ENCODE measurements around the gene FAM76B. TPM values are rescaled to one million over a fixed set of nuclear protein-coding genes. Genes with fewer than 3 reads are reported as not detected.

FAM76B gene
- total and polyA plus RNA-seq, 9 of the 15 experiments (the other 6 are each of a cell fraction or from before 2014, with no cell fraction given), result 22.5 to 60.0 (median 35.0) TPM

DNA sequence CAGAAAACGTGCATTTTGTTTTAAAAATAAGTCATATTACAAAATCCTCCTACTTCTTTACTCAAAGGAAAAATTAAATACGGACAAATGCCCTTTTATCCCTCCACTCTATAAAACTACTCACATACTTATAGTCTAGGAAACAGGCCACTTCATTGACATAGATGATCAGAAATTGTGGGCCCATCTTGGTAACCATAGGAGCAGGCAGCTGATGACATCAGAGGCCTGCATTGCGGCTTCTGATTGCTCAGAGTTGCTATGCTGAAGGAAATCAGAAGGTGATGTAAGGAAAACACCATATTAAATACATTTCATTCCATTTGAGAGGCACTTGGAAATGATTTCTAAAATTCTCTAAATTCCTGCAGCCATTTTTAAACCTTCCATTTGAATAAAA lies 27.0 kb downstream of the FAM76B start:
- 65% methylated on average over 3 of the region's 3 CpGs for WGBS (ENCODE audit: insufficient coverage, low coverage, missing lambda C conversion rate)
- ChIA-PET CTCF (ENCODE audit: low intra/inter-chr PET ratio) (no interaction called here), POLR2A (interaction anchor here (1.1 kb wide), 1 partner anchor 608 kb away, joined by 4 read pairs; no protein-coding TSS in a partner anchor)
- DNase-seq (ENCODE audit: extremely low read depth in 1 of 4, low spot score in 3 of 4), result no peak
- H3K4me1 ChIP-seq (replicated peaks in 1 of 2; ENCODE audit: control insufficient read depth in 2 of 2, insufficient read depth in 2 of 2, low read length in 2 of 2), result no peaks in the 10 kb centered on the region; a peak in 1 of 5 replicates
- H3K9me1 ChIP-seq (ENCODE audit: control insufficient read depth, insufficient read depth, low read length), result no peaks in the 10 kb centered on the region
- no peaks in the 10 kb centered on the region for H3K36me3 ChIP-seq (ENCODE audit: control insufficient read depth, insufficient read depth, low read length)
- no TSS peak for BruUV-seq (replicated peaks)
- TF ChIP-seq, protein P1, sequence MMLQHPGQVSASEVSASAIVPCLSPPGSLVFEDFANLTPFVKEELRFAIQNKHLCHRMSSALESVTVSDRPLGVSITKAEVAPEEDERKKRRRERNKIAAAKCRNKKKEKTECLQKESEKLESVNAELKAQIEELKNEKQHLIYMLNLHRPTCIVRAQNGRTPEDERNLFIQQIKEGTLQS (IDR thresholded peaks at IDR 0.05), result peak; percentile 53; the same call in 1 of the 2 replicates
- TF ChIP-seq, protein P1 (CRISPR knock-in tag; conservative IDR thresholded peaks at IDR 0.05), result no peak
- peak; percentile 57 for TF ChIP-seq RFX1 (IDR thresholded peaks at IDR 0.05)
- no peak for TF ChIP-seq ZNF445 (CRISPR knock-in tag; IDR thresholded peaks at IDR 0.05; ENCODE audit: low read depth)
- no peak for TF ChIP-seq MAFG (tag; conservative IDR thresholded peaks at IDR 0.05)
- FAIRE-seq, result no peak
- H3K4me3 ChIP-seq, result no peak overlapping the region
- intact Hi-C loops (cut with micrococcal nuclease) (loop anchor here (5.0 to 10.0 kb wide), 3 partner anchors 220 to 698 kb away; partner anchors contain the start of gene SRSF8), in situ Hi-C loops (cut with MboI) (loop anchor here (5.0 kb wide), 1 partner anchor 600 kb away; no protein-coding TSS in a partner anchor)
- no peak overlapping the region for H3K27ac ChIP-seq (ENCODE audit: extremely low read depth, low read depth, low read length)
- no peak overlapping the region for H3K9ac ChIP-seq (ENCODE audit: insufficient read depth in 1 of 2, low read depth in 2 of 2, low read length in 2 of 2)
- no peak overlapping the region for H2AFZ ChIP-seq (ENCODE audit: low read depth, low read length)
- no peaks in the 10 kb centered on the region for H3K79me2 ChIP-seq (ENCODE audit: control insufficient read depth, insufficient read depth, low read length)
- H3K9me3 ChIP-seq (replicated peaks; ENCODE audit: control insufficient read depth, insufficient read depth, low read depth, low read length), result no peaks in the 10 kb centered on the region; the same call in 1 of the 2 replicates
- H3K27me3 ChIP-seq (ENCODE audit: control insufficient read depth in 2 of 2, insufficient read depth in 2 of 2, low read length in 2 of 2), result no peaks in the 10 kb centered on the region
- H3K4me2 ChIP-seq (ENCODE audit: insufficient read depth, low read length), result no peak overlapping the region
- peak; percentile 46; the same call in 2 of the 3 replicates for ATAC-seq
- H4K20me1 ChIP-seq (replicated peaks; ENCODE audit: control insufficient read depth, insufficient read depth, low read length), result no peaks in the 10 kb centered on the region

All from K562 (cell line).